ENCODE data around the gene PHETA2. TPM values are rescaled to one million over a fixed set of nuclear protein-coding genes. Genes with fewer than 3 reads are reported as not detected.

The PHETA2 gene
- 10 to 100 TPM in 2 of 4 donors, 1 to 10 TPM in 2; 6.3 to 14.5 (median 9.5) TPM for total RNA-seq

DNA sequence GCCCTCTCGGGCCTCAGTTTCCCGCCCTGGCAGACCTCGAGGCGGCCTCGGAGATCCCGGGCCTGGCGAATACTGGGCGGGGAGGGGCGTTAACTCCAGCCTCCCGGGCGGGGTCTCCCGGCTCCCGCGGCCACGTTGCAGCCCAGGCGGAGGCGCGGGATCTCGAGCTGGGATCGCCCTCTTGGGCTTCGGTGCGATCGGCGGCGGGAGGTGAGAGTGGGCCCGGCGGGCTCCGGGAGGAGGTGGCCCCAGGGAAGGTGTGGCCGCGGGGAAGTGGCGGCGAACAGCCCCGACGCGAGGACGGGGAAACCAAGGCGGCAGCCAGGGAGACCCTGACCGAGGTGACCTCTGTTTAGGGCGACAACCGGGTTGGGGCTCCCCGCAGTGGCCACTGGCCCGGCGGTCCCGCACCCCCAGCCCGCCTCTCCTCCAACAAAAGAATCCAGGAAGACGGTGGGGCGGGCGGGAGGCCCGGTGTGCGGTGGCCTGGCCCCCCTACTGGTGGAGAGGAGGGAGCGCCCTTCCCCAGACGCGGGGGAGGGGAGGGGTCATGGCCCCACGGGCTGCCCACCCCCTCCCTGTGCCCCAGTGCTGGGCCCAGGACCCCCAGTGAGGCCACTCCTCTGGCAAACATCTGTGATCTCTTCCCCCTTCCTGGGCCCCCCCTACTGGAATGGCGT is at the start of gene PHETA2:
PHETA2 (plus strand) TSS at position 117 of the 680 bp plus-strand sequence. CDS start 3,046 bp downstream, outside the sequence.
- peaks cover 36 to 80% (median 36%) of the 10 kb centered on the region in 3 donors for H3K4me1 ChIP-seq
- no peak for TF ChIP-seq POLR2A (IDR thresholded peaks at IDR 0.05)
- peak in 5 of 6 experiments; percentile 17 to 66 (median 45) for TF ChIP-seq CTCF (IDR thresholded peaks at IDR 0.05)
- H3K36me3 ChIP-seq, result peaks cover 0 to 27% (median 5%) of the 10 kb centered on the region in 3 donors
- H3K4me3 ChIP-seq, result peak within 1 kb of the TSS; percentile 65 to 89 (median 84)
- intact Hi-C loops (cut with DNase I), result no loop called here
- no peaks in the 10 kb centered on the region for H3K9me3 ChIP-seq
- H3K27me3 ChIP-seq, result no peaks in the 10 kb centered on the region
- WGBS, 2 donors, result 0 to 6% methylated on average over 1 to 3 of the region's 55 CpGs
- DNase-seq, result no peak
- H3K27ac ChIP-seq, result peak within 1 kb of the TSS; percentile 89 to 97 (median 94)

- TF ChIP-seq POLR2A (IDR thresholded peaks at IDR 0.05), result no peak
- TF ChIP-seq CTCF (IDR thresholded peaks at IDR 0.05), result no peak
- DNase-seq, result no peak
- H3K36me3 ChIP-seq, result no peaks in the 10 kb centered on the region
- no peaks in the 10 kb centered on the region for H3K27me3 ChIP-seq
- H3K4me3 ChIP-seq, result no peak overlapping the region
- no peak overlapping the region for H3K27ac ChIP-seq
- peaks cover 0 to 5% (median 0%) of the 10 kb centered on the region in 3 donors for H3K4me1 ChIP-seq
- no peaks in the 10 kb centered on the region for H3K9me3 ChIP-seq
- intact Hi-C loops (cut with DNase I), result no loop called here
- 32 to 66% methylated on average over 1 of the region's 1 CpG for WGBS, 2 donors
These were observed 48.6 kb upstream of the PHETA2 start for GRCh38 chr22:42025421-42025820.

DNA sequence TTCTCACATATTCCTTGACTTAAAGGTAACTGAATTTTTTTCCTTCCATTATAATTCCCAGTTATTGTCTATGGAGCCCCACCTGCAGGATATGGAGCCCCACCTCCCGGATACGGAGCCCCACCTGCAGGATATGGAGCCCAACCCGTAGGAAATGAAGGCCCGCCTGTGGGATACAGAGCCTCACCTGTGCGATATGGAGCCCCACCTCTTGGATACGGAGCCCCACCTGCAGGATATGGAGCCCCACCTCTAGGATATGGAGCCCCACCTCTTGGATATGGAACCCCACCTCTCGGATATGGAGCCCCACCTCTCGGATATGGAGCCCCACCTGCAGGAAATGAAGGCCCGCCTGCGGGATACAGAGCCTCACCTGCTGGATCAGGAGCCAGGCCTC is 47.3 kb upstream of the PHETA2 start:
- intact Hi-C loops (cut with DNase I), result no loop called here
- TF ChIP-seq POLR2A (IDR thresholded peaks at IDR 0.05), result no peak
- DNase-seq, result no peak
- 90 to 96% methylated on average over 5 to 7 of the region's 10 CpGs for WGBS, 2 donors
- Histone ChIP-seq H3K4me3 (no peak overlapping the region), H3K4me1 (peaks cover 0 to 5% (median 0%) of the 10 kb centered on the region in 3 donors), H3K27ac (no peak overlapping the region), H3K9me3 (no peaks in the 10 kb centered on the region), H3K36me3 (no peaks in the 10 kb centered on the region), H3K27me3 (no peaks in the 10 kb centered on the region)

GRCh38 chr22:42033263-42034181 is 40.5 kb upstream of the PHETA2 start:
- intact Hi-C loops (cut with DNase I), result no loop called here
- 88 to 95% methylated on average over 1 to 3 of the region's 5 CpGs for WGBS, 2 donors
- TF ChIP-seq POLR2A (IDR thresholded peaks at IDR 0.05) (no peak), CTCF (IDR thresholded peaks at IDR 0.05) (no peak)

GRCh38 chr22:42035256-42035655 is 38.8 kb upstream of the PHETA2 start:
- H3K27me3 ChIP-seq, result no peaks in the 10 kb centered on the region
- H3K36me3 ChIP-seq, result no peaks in the 10 kb centered on the region
- H3K4me3 ChIP-seq, result no peak overlapping the region
- peaks cover 0 to 13% (median 0%) of the 10 kb centered on the region in 3 donors for H3K9me3 ChIP-seq
- no peak overlapping the region for H3K27ac ChIP-seq
- no peak for DNase-seq
- WGBS, 2 donors, result 77 to 82% methylated on average over 1 to 4 of the region's 8 CpGs
- no peaks in the 10 kb centered on the region for H3K4me1 ChIP-seq
- TF ChIP-seq CTCF (IDR thresholded peaks at IDR 0.05), result no peak
- no peak for TF ChIP-seq POLR2A (IDR thresholded peaks at IDR 0.05)
- intact Hi-C loops (cut with DNase I), result no loop called here

More at GRCh38 chr22:42033263-42034181, 40.5 kb upstream of the PHETA2 start:
- Histone ChIP-seq H3K27me3 (no peaks in the 10 kb centered on the region), H3K9me3 (peaks cover 0 to 13% (median 0%) of the 10 kb centered on the region in 3 donors), H3K4me3 (no peak overlapping the region), H3K36me3 (no peaks in the 10 kb centered on the region), H3K4me1 (no peaks in the 10 kb centered on the region), H3K27ac (no peak overlapping the region)
- DNase-seq, result no peak

All from esophagus squamous epithelium (tissue), 5 donors.